ENCODE data around the gene TIMM21.

GRCh38 chr18:74178884-74179283, 30.6 kb downstream of the TIMM21 start:
- no peak for TF ChIP-seq CTCF (IDR thresholded peaks at IDR 0.05; ENCODE audit: borderline replicate concordance, extremely low read depth, low read length, poor library complexity, severe bottlenecking)
- TF ChIP-seq EZH2 (IDR thresholded peaks at IDR 0.05; ENCODE audit: borderline replicate concordance, low read depth, low read length, severe bottlenecking) = no peak

All from DND-41 (cell line).